ENCODE measurements around the gene MATN1. TPM values are rescaled to one million over a fixed set of nuclear protein-coding genes. Genes with fewer than 3 reads are reported as not detected.

The MATN1 gene
- total RNA-seq, 4 donors from 2014 or later, result not detected

GRCh38 chr1:30680879-30681278, 42.5 kb downstream of the MATN1 start:
- Histone ChIP-seq H3K27ac (no peak overlapping the region), H3K36me3 (no peaks in the 10 kb centered on the region), H3K9me3 (peaks cover 0 to 12% (median 0%) of the 10 kb centered on the region in 4 donors), H3K4me1 (peaks cover 0 to 7% (median 0%) of the 10 kb centered on the region in 4 donors), H3K4me3 (no peak overlapping the region), H3K27me3 (peaks cover 0 to 9% of the 10 kb centered on the region in 2 donors)
- TF ChIP-seq POLR2A (IDR thresholded peaks at IDR 0.05), result no peak
- no peak for TF ChIP-seq CTCF (IDR thresholded peaks at IDR 0.05)
- DNase-seq, result no peak

- Histone ChIP-seq H3K27ac (no peak overlapping the region), H3K4me3 (no peak overlapping the region), H3K36me3 (no peaks in the 10 kb centered on the region), H3K4me1 (peaks cover 0 to 7% (median 0%) of the 10 kb centered on the region in 4 donors), H3K9me3 (peaks cover 0 to 12% (median 0%) of the 10 kb centered on the region in 4 donors), H3K27me3 (peaks cover 0 to 9% of the 10 kb centered on the region in 2 donors)
- TF ChIP-seq CTCF (IDR thresholded peaks at IDR 0.05) (no peak), POLR2A (IDR thresholded peaks at IDR 0.05) (no peak)
- DNase-seq, result peak in 1 of 3 donors; percentile 43
Observed at GRCh38 chr1:30680429-30680828, 43.0 kb downstream of the MATN1 start.

GRCh38 chr1:30679976-30680305, 43.4 kb downstream of the MATN1 start:
- peaks cover 0 to 6% of the 10 kb centered on the region in 2 donors for H3K27me3 ChIP-seq
- H3K27ac ChIP-seq, result no peak overlapping the region
- no peak overlapping the region for H3K4me3 ChIP-seq
- peaks cover 0 to 4% (median 0%) of the 10 kb centered on the region in 4 donors for H3K4me1 ChIP-seq
- no peak for TF ChIP-seq CTCF (IDR thresholded peaks at IDR 0.05)
- no peak for TF ChIP-seq POLR2A (IDR thresholded peaks at IDR 0.05)
- peaks cover 0 to 12% (median 0%) of the 10 kb centered on the region in 4 donors for H3K9me3 ChIP-seq
- no peak for DNase-seq
- no peaks in the 10 kb centered on the region for H3K36me3 ChIP-seq

- H3K36me3 ChIP-seq, result no peaks in the 10 kb centered on the region
- TF ChIP-seq POLR2A (IDR thresholded peaks at IDR 0.05) (no peak), CTCF (IDR thresholded peaks at IDR 0.05) (no peak)
- no peak overlapping the region for H3K4me3 ChIP-seq
- no peak overlapping the region for H3K27ac ChIP-seq
- H3K9me3 ChIP-seq, result peaks cover 0 to 12% (median 0%) of the 10 kb centered on the region in 4 donors
- peak in 1 of 3 donors; percentile 28 for DNase-seq
- no peaks in the 10 kb centered on the region for H3K4me1 ChIP-seq
- H3K27me3 ChIP-seq, result peaks cover 0 to under 1% of the 10 kb centered on the region in 2 donors
Observed at GRCh38 chr1:30679201-30679975, 44.0 kb downstream of the MATN1 start.

- Histone ChIP-seq H3K4me1 (no peaks in the 10 kb centered on the region), H3K36me3 (no peaks in the 10 kb centered on the region), H3K9me3 (peaks cover 0 to 12% (median 3%) of the 10 kb centered on the region in 4 donors), H3K4me3 (no peak overlapping the region), H3K27ac (no peak overlapping the region), H3K27me3 (no peaks in the 10 kb centered on the region)
- no peak for TF ChIP-seq POLR2A (IDR thresholded peaks at IDR 0.05)
- no peak for TF ChIP-seq CTCF (IDR thresholded peaks at IDR 0.05)
- peak in 1 of 3 donors; percentile 14 for DNase-seq
Observed at GRCh38 chr1:30678209-30678608, 45.2 kb downstream of the MATN1 start.

All from Peyer's patch (tissue), 4 donors.